ENCODE data around the gene TRIO.
"Not testable (repeated sequence)": the region's sequence is repeated elsewhere in the genome, so short reads cannot be mapped to it uniquely, and the experiment has no call there.

The TRIO gene

GRCh38 chr5:14142827-14143545 lies at the start of gene TRIO:
TSS of gene TRIO (plus strand) at chr5:14143342. CDS start at chr5:14143726, 384 bp downstream.
- DNase-seq: peak; percentile 91

GRCh38 chr5:14097380-14097779 lies 45.8 kb upstream of the TRIO start:
- DNase-seq: not testable (repeated sequence)

DNA sequence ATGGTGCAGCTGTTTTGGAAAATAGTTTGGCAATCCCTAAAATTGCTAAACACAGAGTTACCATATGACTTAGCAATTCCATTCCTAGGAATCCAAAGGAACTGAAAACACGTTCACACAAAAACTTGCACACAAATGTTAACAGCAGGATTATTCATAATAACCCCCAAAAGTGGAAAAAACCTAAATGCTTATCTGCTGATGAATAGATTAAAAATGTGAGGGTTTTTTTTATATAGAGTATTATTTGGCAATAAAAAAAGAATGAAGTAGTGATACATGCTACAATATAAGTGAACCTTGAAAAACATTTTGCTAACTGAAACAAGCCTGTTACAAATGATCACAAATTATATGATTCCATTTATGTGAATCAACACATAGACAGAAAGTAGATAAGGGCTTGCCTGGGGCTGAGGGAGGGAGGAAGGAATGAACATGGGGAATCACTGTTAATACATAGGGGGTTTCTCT lies 45.1 kb upstream of the TRIO start:
- no peak for DNase-seq

GRCh38 chr5:14100281-14100680 lies 42.9 kb upstream of the TRIO start:
- no peak for DNase-seq

DNA sequence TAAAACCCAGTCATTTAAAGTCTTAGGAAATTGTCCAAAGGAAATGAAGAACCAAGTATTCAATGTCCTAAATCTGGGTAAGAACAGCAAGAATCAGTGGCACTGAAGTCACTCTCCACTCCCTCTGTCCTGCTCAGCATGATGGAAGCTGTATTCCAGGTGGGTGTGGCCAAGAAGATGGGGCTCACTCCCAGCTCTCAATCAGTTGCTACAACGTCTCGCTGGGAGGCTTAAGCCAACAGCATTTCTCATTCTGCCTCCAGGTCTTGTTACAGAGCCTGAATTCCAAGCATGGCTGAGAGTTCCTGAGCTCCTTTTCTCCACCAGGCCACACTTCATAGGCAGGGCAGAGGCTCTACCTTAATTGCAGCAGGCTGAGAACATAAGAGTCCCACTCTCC lies 41.2 kb upstream of the TRIO start:
- no peak for DNase-seq

DNA sequence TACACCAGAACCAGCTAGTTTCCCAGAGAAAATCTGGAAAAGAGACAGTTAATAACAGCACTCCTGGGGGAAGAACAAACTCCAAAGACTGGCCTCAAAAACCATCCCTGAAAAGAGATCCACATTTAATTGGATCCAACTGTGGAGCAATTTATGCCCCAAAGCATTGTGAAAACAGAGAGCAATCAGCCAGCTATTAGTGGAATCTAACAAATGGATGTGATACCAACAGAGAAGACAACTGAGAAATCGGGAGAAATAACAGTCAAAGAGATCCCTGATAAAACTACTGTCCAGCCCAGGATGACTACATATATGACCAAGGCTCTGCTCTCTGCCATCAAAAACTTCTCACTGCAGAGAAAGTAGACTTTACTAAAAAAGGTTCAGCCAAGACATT lies 40.5 kb upstream of the TRIO start:
- no peak for DNase-seq

- DNase-seq: peak; percentile 57
These were observed 37.3 kb upstream of the TRIO start for GRCh38 chr5:14105718-14106410.

DNA sequence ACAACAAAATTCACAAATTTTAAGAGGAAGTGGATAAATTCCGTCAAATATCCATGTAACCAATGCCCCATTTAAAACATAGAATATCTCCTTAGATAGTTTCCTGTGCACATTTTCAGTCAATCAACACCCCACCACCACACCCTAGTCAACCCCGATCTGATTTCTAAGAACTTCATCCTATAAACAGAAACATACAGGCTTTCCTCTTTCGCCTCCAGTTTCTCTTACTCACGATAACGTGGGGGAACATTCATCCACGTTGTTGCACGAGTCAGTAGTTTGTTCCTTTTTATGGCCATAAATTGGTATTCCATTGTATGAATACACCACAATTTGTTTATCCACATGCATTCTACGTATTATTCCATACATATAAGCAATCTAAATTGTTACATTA lies 35.6 kb upstream of the TRIO start:
- DNase-seq: no peak

DNA sequence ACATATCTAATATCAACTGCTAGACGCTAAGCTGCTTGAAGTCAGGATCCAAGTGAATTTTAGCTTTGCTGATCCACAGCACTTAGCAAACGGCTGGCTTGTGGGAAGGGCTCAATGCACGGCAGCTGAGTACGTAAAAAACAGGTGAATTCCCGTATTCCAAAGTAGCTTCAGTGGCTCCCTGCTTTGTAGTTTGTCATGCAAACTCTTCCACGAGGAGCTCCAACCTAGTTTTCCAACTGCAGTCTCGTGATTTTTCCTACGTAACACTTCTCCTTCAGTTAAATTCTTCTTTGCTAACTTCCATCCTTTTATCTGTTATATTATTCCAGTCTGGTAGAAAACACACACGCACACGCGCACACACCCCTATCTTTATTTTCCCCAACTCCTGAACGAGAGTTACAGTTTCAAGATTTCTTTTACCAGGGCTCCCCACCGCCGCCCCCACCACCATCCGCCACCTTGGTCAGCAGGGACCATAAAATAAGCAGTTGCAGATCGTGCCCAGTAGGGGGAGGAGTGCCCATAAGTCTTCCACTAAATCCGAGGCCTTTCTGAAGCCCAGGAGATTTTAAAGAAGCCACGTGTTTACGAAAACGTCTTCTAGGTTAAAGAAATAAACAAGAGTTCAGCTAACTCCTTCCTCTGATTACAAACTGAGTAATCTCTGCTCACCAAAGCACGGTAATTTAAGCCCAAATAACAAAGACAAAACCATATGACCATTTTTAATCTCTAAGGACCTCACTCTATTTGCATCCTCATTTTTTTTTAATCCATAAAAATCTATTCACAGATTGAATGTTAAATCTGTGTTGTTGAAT lies 34.8 kb upstream of the TRIO start:
- peak; percentile 5 for DNase-seq

DNA sequence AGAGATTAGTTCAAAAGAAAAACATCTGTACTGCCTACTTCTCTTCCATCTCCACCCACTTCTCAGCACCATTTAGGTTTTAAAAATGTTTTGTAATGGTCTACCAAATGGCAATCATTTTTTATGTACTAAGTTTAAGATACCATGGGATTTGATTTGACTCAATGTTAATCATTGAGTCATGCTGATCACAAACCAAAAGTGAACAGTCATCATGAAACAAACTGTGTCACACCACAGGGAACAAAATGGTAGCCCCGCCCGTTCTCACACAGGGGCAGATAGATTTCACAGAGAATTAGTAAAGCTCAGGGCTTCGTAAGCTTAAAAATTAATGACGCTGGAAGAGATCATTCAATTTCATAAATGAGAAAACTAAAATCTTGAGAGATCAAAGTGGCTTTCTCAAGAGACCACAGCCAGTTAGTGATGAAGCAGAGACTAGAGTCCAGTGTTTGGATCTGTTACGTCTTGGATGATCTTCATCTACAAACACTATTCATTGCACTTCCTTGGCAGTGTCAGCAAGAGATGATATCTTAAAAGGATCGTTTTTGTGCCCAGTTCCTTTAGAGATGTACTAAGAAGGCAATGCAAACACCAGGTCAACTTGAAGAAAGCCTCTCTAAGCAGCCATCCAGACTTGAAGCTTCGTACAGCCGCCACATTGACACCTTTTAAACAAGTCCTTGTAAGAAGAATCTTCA lies 33.9 kb upstream of the TRIO start:
- no peak for DNase-seq

GRCh38 chr5:14109771-14110170 lies 33.4 kb upstream of the TRIO start:
- no peak for DNase-seq

DNA sequence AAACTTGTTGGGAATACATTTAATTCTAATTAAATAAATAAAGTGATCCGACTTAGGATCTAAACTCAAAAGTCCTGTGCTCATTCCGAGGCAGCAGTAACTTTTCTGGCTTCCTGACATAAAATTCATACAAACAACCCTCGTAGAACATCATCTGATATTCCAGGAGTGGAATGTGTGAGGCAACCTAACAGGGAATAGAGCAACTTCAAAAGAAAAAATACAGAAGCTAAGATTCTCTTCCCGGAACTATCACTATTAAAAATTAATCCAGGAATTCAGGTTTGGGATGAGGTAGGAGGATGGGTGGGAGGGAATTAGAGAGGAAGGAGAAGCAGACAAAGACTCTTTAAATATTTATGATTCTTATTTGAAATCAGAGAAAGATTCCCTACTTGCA lies 32.9 kb upstream of the TRIO start:
- no peak for DNase-seq

DNA sequence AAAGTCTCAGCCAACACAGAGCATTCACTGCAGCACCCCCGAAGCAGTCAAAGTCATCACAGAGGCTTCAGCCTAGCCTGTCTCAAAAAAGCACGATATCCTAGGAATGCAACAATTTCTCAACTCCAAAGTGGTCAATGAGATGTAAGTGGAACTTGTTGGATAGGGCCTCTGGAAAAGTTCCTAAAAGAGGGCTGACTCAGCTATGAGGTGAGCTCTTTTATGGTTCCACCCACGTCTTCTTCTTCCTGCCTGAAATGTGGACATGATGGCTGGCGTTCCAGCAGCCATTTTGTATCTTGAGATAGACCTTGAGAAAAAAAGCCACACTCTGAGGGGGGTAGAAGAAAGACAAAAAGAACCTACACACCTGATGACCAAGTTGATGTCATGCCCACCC lies 32.5 kb upstream of the TRIO start:
- no peak for DNase-seq

DNA sequence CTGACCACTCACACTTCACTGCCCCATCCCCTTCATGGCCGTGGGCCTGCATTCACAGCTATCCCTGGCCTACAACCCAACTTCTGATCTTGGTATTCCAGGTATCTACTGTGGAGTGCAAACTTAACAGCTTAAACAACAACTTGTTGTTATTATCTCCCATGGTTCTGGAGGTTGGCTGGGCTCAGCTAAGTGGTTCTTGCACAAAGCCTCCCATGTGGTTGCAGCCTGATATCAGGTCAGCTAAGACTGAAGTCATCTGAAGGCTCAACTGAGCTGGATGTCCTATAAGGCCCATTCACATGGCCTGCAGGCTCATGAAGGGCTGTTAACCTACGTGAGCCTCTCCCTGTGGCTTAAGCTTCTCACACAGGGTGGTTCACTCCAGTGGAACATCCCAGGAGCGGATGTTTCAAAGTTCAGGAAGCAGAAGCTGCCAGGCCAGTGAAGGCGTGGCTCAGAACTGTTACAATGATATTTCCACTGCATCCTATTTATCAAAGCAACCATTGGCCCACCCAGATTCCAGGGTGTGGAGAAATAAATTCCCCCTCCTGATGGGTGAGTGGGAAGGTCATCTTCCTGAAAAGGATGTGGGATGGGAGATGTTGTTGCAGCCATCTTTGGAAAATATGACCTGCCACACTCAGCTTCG lies 30.0 kb upstream of the TRIO start:
- no peak for DNase-seq

DNA sequence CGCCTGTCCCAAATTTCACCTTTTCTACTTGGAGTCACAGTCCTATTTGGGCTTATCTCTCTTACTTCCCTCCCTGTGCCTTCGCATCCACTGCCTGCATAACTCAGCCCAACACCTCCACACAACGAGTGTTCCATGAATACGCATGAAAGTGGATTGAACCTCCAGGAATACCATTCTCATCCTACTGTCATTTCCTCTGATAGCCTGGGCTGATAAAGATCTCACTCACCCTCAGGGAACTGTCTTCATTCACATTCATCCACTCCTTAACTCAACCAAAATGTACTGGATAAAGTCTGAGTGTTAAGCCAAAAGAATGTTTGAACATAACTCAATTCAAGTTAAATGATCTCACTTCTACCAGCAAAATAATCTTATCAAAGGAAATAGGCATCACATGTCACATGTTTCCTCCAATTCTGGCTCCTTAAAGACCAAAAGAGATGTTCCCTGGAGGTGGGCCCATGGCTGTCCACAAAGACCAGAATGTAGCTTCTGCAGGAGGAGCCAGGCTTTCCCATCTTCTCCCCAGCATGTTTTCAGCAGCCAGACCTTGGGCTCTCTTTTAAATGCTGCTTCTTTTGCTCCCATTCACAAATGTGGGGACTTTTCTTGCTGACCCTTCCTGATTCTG lies 28.4 kb upstream of the TRIO start:
- DNase-seq: no peak

GRCh38 chr5:14115323-14115895 lies 27.7 kb upstream of the TRIO start:
- DNase-seq: no peak

GRCh38 chr5:14118551-14119320 lies 24.4 kb upstream of the TRIO start:
- DNase-seq: no peak

DNA sequence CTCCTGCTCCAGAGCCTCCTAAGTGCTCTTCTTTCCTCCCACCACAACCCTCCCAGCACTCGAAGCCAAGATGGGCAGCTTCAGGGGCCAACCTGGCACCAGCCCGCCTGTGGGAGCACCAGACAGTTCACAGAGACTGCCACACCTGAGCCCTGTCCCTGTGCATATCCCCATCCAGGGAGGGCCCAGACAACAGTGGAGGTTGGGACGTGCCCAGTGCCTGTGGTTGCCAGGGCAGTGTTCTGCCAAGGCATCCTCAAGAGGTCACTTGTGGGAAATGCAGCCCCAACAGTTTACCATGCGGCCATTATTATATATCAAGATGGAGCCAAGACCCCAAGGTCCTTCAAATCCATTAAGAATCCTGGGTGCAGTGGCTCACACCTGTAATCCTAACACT lies 23.0 kb upstream of the TRIO start:
- DNase-seq: no peak

DNA sequence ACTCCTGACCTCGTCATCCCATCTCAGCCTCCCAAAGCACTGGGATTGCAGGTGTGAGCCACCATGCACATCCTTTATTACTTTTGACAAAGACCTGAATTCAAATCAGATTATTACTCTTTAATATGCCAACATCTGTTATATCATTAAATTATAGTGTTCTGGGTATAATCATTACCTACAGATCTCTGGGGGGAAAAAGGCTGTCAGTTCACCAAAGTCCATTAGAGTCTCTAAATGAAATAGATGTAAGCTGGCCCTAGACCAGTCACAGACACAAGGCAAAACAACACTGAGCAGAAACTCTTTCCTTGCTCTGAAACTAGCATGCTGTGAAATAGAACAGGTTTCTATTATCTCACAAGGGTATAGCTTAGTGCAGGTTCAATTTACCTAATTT lies 21.6 kb upstream of the TRIO start:
- DNase-seq: no peak

- DNase-seq: no peak
These were observed 21.1 kb upstream of the TRIO start for GRCh38 chr5:14122089-14122488.

DNA sequence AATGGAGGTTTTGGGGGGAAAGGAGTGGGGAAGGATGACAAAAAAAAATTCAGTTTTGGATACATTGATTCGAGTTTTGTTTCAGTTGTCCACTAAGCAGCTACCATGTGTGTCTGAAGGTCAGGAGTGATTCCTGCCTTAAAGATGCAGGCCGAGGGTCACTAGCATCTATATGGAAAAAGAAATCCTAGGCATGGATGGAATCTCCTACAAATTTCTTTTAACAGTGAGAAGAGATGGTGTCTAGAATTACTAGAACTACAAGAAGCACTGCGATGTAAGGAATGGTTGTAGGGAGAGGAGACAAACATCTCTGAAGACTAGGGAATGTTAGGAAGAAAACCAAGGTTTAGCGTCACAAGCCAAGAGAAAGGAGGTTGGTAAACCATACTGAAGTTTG lies 19.6 kb upstream of the TRIO start:
- DNase-seq: no peak

Data from NCI-H1105 (cell line).